IPS-18c (cell line): ENCODE data around the gene SUOX.

Source experiments
- H3K4me3 ChIP-seq: 2 replicates; pipeline ENCODE4 v1.7.0; 2013; ENCODE audit warnings: low read depth, mild to moderate bottlenecking, low read length, moderate library complexity; ENCODE audit not compliant: insufficient read depth
- H3K9me3 ChIP-seq: one replicate; pipeline ENCODE4 v1.6.1; 2013; ENCODE audit warnings: mild to moderate bottlenecking, low read length, moderate library complexity; ENCODE audit not compliant: control insufficient read depth, insufficient read depth

Gene SUOX

GRCh38 chr12:55996715-55997534, at the start of gene SUOX:
Gene SUOX, plus strand, starts transcription at chr12:55997276. Its CDS starts 4,946 bp downstream, at chr12:56002222.
- Histone ChIP-seq H3K9me3 (no peaks in the 10 kb centered on the region), H3K4me3 (peak within 1 kb of the TSS; percentile 75)

- Histone ChIP-seq H3K9me3 (no peaks in the 10 kb centered on the region), H3K4me3 (no peak overlapping the region)
Measured at GRCh38 chr12:55955344-55955743, 41.7 kb upstream of the SUOX start.

- H3K4me3 ChIP-seq = no peak overlapping the region
Measured at GRCh38 chr12:55955800-55956508, 41.1 kb upstream of the SUOX start.

GRCh38 chr12:55957106-55957859, 39.8 kb upstream of the SUOX start:
- H3K9me3 ChIP-seq = no peaks in the 10 kb centered on the region
- no peak overlapping the region for H3K4me3 ChIP-seq

More at GRCh38 chr12:55955800-55956508, 41.1 kb upstream of the SUOX start:
- no peaks in the 10 kb centered on the region for H3K9me3 ChIP-seq

GRCh38 chr12:55963760-55964159, 33.3 kb upstream of the SUOX start:
- no peaks in the 10 kb centered on the region for H3K9me3 ChIP-seq
- no peak overlapping the region for H3K4me3 ChIP-seq

GRCh38 chr12:55965240-55965639, 31.8 kb upstream of the SUOX start:
- no peaks in the 10 kb centered on the region for H3K9me3 ChIP-seq
- peak overlapping the region; percentile 97 for H3K4me3 ChIP-seq

GRCh38 chr12:55965941-55966407, 31.1 kb upstream of the SUOX start, which contains the start of gene PMEL:
Gene PMEL, minus strand, starts transcription at chr12:55966042. Its CDS starts 31 bp downstream, at chr12:55966011.
- Histone ChIP-seq H3K4me3 (peak within 1 kb of the TSS; percentile 97), H3K9me3 (no peaks in the 10 kb centered on the region)

GRCh38 chr12:55966408-55967281, 30.4 kb upstream of the SUOX start, which contains the start of gene CDK2:
Gene CDK2, plus strand, starts transcription at chr12:55966830. Its CDS starts 179 bp downstream, at chr12:55967009.
- Histone ChIP-seq H3K4me3 (peak within 1 kb of the TSS; percentile 97), H3K9me3 (no peaks in the 10 kb centered on the region)

GRCh38 chr12:55969356-55969755, 27.7 kb upstream of the SUOX start:
- no peak overlapping the region for H3K4me3 ChIP-seq
- H3K9me3 ChIP-seq = no peaks in the 10 kb centered on the region

GRCh38 chr12:55970775-55971174, 26.3 kb upstream of the SUOX start:
- Histone ChIP-seq H3K4me3 (no peak overlapping the region), H3K9me3 (peaks cover 4% of the 10 kb centered on the region)

- Histone ChIP-seq H3K4me3 (no peak overlapping the region), H3K9me3 (peaks cover 4% of the 10 kb centered on the region)
Measured at GRCh38 chr12:55972042-55972441, 25.0 kb upstream of the SUOX start.

GRCh38 chr12:55972456-55972855, 24.6 kb upstream of the SUOX start:
- Histone ChIP-seq H3K9me3 (peaks cover 4% of the 10 kb centered on the region), H3K4me3 (no peak overlapping the region)

- Histone ChIP-seq H3K4me3 (peak overlapping the region; percentile 52), H3K9me3 (peaks cover 4% of the 10 kb centered on the region)
Measured at GRCh38 chr12:55972911-55973598, 24.0 kb upstream of the SUOX start.

GRCh38 chr12:55973599-55974307, 23.3 kb upstream of the SUOX start, which contains the start of gene RAB5B:
Gene RAB5B, plus strand, starts transcription at chr12:55974078. Its CDS starts 12,883 bp downstream, at chr12:55986961.
- Histone ChIP-seq H3K9me3 (peaks cover 4% of the 10 kb centered on the region), H3K4me3 (peak within 1 kb of the TSS; percentile 98)

GRCh38 chr12:55974308-55974730, 22.8 kb upstream of the SUOX start:
- peak overlapping the region; percentile 98 for H3K4me3 ChIP-seq
- H3K9me3 ChIP-seq = peaks cover 4% of the 10 kb centered on the region
